AG08395 (cell line): Measurements from ENCODE around the gene GULP1.

Experiments
- DNase-seq: peaks from one replicate; pipeline ENCODE4 v3.0.0; 2012; ENCODE audit warnings: mixed read lengths, low spot score

The GULP1 gene

GRCh38 chr2:188322569-188323551 lies 31.2 kb downstream of the GULP1 start:
- no peak for DNase-seq

GRCh38 chr2:188324067-188324466 lies 32.4 kb downstream of the GULP1 start:
- DNase-seq, result no peak

GRCh38 chr2:188326290-188326668 lies 34.6 kb downstream of the GULP1 start:
- DNase-seq, result no peak

GRCh38 chr2:188326669-188327301 lies 35.1 kb downstream of the GULP1 start:
- no peak for DNase-seq

GRCh38 chr2:188327518-188328213 lies 36.0 kb downstream of the GULP1 start:
- no peak for DNase-seq

GRCh38 chr2:188328419-188328818 lies 36.7 kb downstream of the GULP1 start:
- DNase-seq, result no peak

- DNase-seq, result no peak
Measured at GRCh38 chr2:188330316-188331053, 38.8 kb downstream of the GULP1 start.

GRCh38 chr2:188332619-188333018 lies 40.9 kb downstream of the GULP1 start:
- DNase-seq, result no peak

- DNase-seq, result peak; percentile 10
Measured at GRCh38 chr2:188333751-188334524, 42.3 kb downstream of the GULP1 start.

- no peak for DNase-seq
Measured at GRCh38 chr2:188338463-188338862, 46.8 kb downstream of the GULP1 start.

GRCh38 chr2:188340257-188340656 lies 48.6 kb downstream of the GULP1 start:
- DNase-seq, result no peak

- DNase-seq, result no peak
Measured at GRCh38 chr2:188345020-188345419, 53.3 kb downstream of the GULP1 start.

GRCh38 chr2:188345426-188345825 lies 53.8 kb downstream of the GULP1 start:
- peak; percentile 7 for DNase-seq

- no peak for DNase-seq
Measured at GRCh38 chr2:188345831-188346458, 54.3 kb downstream of the GULP1 start.

GRCh38 chr2:188349019-188349418 lies 57.3 kb downstream of the GULP1 start:
- no peak for DNase-seq

- no peak for DNase-seq
Measured at GRCh38 chr2:188353282-188353681, 61.6 kb downstream of the GULP1 start.

- DNase-seq, result no peak
Measured at GRCh38 chr2:188360485-188361263, 69.0 kb downstream of the GULP1 start.

GRCh38 chr2:188364033-188364630 lies 72.5 kb downstream of the GULP1 start:
- no peak for DNase-seq

- no peak for DNase-seq
Measured at GRCh38 chr2:188365058-188365641, 73.5 kb downstream of the GULP1 start.
